ENCODE results near the gene LRIT1.

DNA sequence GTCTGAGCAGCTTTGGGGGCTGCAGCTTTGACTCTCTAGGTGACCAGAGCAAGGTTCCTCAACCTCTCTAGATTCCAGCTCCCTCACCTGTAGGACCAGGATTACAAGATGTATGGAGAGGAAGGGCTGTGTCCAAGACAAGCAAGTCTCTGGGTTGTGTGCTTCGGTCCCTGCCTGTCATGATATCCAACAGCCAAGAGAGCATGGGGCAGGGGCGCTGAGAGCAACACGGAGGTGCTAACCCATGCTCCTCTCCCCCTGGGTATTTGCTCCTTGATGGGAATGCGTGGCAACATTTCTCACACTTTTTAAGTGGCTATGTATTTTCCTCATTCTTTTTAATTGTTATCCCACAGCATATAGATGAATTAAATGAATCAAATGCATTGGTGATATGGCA lies 36.7 kb downstream of the LRIT1 start:
- TF ChIP-seq, protein P1, sequence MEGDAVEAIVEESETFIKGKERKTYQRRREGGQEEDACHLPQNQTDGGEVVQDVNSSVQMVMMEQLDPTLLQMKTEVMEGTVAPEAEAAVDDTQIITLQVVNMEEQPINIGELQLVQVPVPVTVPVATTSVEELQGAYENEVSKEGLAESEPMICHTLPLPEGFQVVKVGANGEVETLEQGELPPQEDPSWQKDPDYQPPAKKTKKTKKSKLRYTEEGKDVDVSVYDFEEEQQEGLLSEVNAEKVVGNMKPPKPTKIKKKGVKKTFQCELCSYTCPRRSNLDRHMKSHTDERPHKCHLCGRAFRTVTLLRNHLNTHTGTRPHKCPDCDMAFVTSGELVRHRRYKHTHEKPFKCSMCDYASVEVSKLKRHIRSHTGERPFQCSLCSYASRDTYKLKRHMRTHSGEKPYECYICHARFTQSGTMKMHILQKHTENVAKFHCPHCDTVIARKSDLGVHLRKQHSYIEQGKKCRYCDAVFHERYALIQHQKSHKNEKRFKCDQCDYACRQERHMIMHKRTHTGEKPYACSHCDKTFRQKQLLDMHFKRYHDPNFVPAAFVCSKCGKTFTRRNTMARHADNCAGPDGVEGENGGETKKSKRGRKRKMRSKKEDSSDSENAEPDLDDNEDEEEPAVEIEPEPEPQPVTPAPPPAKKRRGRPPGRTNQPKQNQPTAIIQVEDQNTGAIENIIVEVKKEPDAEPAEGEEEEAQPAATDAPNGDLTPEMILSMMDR (IDR thresholded peaks at IDR 0.05; ENCODE audit: low read depth, low read length), result no peak
- TF ChIP-seq EZH2phosphoT487 (IDR thresholded peaks at IDR 0.05; ENCODE audit: low read depth), result no peak

Data from OCI-LY3 (cell line).